ENCODE data around the gene C1orf216.
A peak's percentile ranks its signal among the peaks of the same experiment; 100 is the strongest.

C1orf216 gene, protein sequence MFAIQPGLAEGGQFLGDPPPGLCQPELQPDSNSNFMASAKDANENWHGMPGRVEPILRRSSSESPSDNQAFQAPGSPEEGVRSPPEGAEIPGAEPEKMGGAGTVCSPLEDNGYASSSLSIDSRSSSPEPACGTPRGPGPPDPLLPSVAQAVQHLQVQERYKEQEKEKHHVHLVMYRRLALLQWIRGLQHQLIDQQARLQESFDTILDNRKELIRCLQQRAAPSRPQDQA

DNA sequence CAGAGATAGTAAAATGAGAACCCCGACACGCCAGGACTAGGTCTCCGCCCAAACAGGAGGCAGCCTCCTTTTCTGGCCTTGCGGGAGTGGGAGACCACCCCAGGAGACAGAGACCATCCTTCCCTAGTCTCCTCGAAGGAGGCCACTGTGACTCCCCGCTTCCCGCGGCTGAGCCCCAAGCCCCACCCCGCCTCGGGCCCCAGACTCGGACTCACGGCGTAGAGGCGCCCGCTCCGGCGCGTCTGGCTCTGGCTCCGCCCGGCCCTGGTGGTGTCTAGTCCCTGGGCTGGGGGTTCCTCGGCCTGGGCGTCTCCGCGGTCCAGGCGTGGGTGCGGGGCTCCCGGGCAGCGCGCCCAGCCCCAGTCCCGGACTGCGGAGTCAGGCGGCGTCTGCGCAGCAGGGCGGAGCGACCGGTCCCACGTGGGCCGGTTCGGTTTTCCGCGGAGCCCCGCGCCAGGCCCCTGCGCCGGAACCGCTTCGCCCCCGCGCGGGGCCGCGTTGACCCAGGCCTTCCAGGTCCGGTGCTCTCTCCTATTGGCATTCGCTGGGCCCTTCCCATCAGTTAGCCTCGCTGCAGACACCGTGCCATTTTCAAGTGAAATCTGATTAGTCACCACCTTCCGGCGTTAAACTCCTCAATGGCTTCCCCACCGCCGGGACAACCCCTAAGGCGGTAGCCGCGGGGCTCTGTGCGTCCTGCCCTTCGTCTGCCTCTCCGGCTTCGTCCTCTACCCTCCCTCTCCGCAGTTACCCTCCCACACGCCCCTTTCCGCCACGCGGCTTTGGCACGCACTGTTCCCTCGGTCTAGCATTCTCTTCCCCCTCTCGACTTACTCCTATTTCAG, at the start of gene C1orf216:
Gene C1orf216, minus strand, starts transcription at position 393 of the 845 bp plus-strand sequence. CDS start 2,563 bp downstream, outside the sequence.
- peak within 1 kb of the TSS; percentile 91 for H3K27ac ChIP-seq
- peak; percentile 33 for TF ChIP-seq FOXP2 (optimal IDR thresholded peaks at IDR 0.05; ENCODE audit: control extremely low read depth, extremely low read length, insufficient read depth)
- TF ChIP-seq POLR2AphosphoS5 (IDR thresholded peaks at IDR 0.05; ENCODE audit: borderline replicate concordance, low read depth, low read length), result peak; percentile 56; the same call in 1 of the 2 replicates
- TF ChIP-seq EZH2 (IDR thresholded peaks at IDR 0.05), result no peak
- peak within 1 kb of the TSS; percentile 85 for H3K4me3 ChIP-seq
- H3K36me3 ChIP-seq (ENCODE audit: insufficient read depth, low read length), result peaks cover 19% of the 10 kb centered on the region
- DNase-seq (ENCODE audit: low read depth, low spot score), result no peak
- H3K9me3 ChIP-seq (ENCODE audit: low read depth, low read length), result no peaks in the 10 kb centered on the region
- H3K9ac ChIP-seq (ENCODE audit: insufficient read length), result peak within 1 kb of the TSS; percentile 89

DNA sequence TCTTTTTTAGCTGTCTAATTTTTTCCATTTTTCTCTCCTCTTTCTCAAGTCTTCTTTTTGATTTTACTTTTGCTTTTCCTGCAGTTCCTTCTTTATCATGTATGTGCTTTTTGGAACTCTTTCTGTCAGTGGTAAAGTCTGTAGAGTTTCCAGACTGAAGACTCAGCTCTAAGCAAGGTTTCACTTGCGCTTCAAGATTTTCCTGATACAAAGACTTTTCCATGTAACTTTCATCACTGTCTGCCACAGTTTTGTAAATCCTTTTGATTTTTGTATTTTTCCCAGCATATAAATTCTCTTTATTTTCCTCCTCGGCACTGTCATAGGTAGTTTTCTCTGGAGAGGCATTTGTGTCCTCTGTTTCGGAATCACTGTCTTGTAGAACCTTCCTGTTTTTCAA, 45.6 kb upstream of the C1orf216 start:
- Histone ChIP-seq H3K27ac (peak overlapping the region; percentile 40; the same call in 1 of the 2 replicates), H3K9ac (ENCODE audit: insufficient read length) (peak overlapping the region; percentile 35), H3K4me3 (no peak overlapping the region), H3K9me3 (ENCODE audit: low read depth, low read length) (no peaks in the 10 kb centered on the region), H3K36me3 (ENCODE audit: insufficient read depth, low read length) (peaks cover 61% of the 10 kb centered on the region)
- no peak for TF ChIP-seq EZH2 (IDR thresholded peaks at IDR 0.05)
- TF ChIP-seq POLR2AphosphoS5 (IDR thresholded peaks at IDR 0.05; ENCODE audit: borderline replicate concordance, low read depth, low read length), result no peak
- no peak for TF ChIP-seq FOXP2 (optimal IDR thresholded peaks at IDR 0.05; ENCODE audit: control extremely low read depth, extremely low read length, insufficient read depth)
- DNase-seq (ENCODE audit: low read depth, low spot score), result no peak

DNA sequence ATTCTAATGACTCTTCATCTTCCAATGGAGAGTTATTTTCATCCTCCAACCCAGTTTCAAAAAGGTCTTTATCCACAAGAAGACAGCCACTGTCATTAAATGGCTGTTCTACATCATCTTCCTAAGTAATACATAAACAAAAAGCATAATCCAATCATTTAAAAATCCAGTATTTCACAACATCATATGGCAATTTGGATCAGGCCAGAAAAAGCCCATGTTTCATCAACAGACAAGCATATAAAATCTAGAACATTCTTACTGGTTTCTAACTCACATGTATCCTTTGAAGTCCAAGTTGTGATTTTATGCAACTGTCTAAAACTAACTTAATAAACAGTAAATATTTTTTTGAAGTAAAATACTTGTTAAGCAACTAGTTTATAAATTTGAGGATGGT, 44.5 kb upstream of the C1orf216 start:
- no peak for DNase-seq (ENCODE audit: low read depth, low spot score)
- no peak overlapping the region for H3K4me3 ChIP-seq
- no peak for TF ChIP-seq EZH2 (IDR thresholded peaks at IDR 0.05)
- no peak for TF ChIP-seq POLR2AphosphoS5 (IDR thresholded peaks at IDR 0.05; ENCODE audit: borderline replicate concordance, low read depth, low read length)
- no peak for TF ChIP-seq FOXP2 (optimal IDR thresholded peaks at IDR 0.05; ENCODE audit: control extremely low read depth, extremely low read length, insufficient read depth)
- no peak overlapping the region for H3K9ac ChIP-seq (ENCODE audit: insufficient read length)
- peaks cover 67% of the 10 kb centered on the region for H3K36me3 ChIP-seq (ENCODE audit: insufficient read depth, low read length)
- H3K27ac ChIP-seq, result no peak overlapping the region
- H3K9me3 ChIP-seq (ENCODE audit: low read depth, low read length), result no peaks in the 10 kb centered on the region

DNA sequence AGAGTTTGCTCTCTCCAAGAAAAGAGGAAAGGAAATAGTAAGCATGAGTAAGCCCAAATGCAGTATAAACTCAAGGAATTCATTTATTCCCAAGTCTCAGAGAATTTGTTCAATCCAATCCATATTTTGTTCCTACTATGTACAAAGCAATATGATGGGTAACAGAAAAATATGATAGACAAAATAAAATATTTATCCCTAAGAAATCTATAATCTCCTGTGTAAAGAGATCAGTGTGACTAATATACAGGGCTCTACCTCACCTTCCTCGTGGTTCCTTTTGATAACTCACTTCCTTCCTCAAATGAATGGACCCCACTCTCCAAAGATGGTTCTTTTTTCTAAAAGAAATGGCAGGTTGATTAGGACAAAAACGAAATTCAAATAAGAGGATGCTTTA, 43.5 kb upstream of the C1orf216 start:
- H3K27ac ChIP-seq, result no peak overlapping the region
- peaks cover 67% of the 10 kb centered on the region for H3K36me3 ChIP-seq (ENCODE audit: insufficient read depth, low read length)
- no peaks in the 10 kb centered on the region for H3K9me3 ChIP-seq (ENCODE audit: low read depth, low read length)
- no peak for TF ChIP-seq POLR2AphosphoS5 (IDR thresholded peaks at IDR 0.05; ENCODE audit: borderline replicate concordance, low read depth, low read length)
- no peak for TF ChIP-seq FOXP2 (optimal IDR thresholded peaks at IDR 0.05; ENCODE audit: control extremely low read depth, extremely low read length, insufficient read depth)
- TF ChIP-seq EZH2 (IDR thresholded peaks at IDR 0.05), result no peak
- no peak for DNase-seq (ENCODE audit: low read depth, low spot score)
- H3K4me3 ChIP-seq, result no peak overlapping the region
- no peak overlapping the region for H3K9ac ChIP-seq (ENCODE audit: insufficient read length)

DNA sequence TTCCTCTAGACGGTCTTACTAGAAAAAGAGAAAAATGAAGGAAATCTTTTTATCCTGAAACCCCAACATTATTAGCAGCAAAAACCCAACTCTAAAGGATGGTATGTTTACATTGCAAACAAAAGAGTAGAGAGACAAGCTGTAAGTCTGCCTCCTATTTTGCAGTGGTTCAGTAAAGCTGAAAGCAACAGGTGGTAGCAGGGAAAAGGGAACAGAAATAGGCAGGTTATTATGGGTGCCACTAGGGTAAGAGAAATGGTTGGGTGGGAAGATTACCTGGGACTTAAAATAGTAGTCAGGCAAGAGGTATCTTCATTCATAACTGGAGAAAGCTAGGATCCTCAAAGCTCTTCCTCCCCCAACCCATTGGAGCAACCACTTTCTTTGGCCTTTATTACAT, 37.4 kb upstream of the C1orf216 start:
- no peak overlapping the region for H3K4me3 ChIP-seq
- H3K9ac ChIP-seq (ENCODE audit: insufficient read length), result no peak overlapping the region
- H3K36me3 ChIP-seq (ENCODE audit: insufficient read depth, low read length), result peaks cover 41% of the 10 kb centered on the region
- no peaks in the 10 kb centered on the region for H3K9me3 ChIP-seq (ENCODE audit: low read depth, low read length)
- no peak overlapping the region for H3K27ac ChIP-seq
- no peak for DNase-seq (ENCODE audit: low read depth, low spot score)
- TF ChIP-seq POLR2AphosphoS5 (IDR thresholded peaks at IDR 0.05; ENCODE audit: borderline replicate concordance, low read depth, low read length) (no peak), FOXP2 (optimal IDR thresholded peaks at IDR 0.05; ENCODE audit: control extremely low read depth, extremely low read length, insufficient read depth) (no peak), EZH2 (IDR thresholded peaks at IDR 0.05) (no peak)

DNA sequence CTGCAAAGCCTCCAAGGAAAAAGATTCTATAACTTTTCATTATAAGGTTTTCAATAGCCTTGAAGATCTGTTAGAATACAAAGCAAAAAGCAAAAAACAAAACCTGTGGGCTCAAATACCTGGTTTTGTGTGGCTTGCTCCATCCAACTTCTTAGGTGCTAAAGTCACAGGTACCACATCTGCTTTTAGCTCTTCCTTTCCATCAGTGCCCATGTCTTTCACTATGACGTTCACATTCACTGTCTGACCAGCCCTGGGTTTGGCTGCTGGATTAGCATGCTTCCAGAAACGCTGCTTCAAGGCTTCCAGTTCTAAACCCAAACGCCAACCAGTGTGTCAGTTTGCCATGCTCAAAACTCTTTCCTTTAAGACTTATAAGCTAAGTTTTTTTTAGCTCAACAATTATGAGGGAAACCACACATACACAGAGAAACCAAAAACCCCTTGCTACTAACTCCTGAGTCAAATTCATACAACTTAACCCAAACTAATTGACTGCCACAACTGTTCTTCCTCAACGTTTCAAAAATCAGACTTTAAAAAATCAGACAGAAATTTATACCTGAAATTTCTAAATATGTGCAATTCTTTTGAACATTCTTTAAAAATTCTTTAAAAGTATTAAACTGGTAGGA, 35.1 kb upstream of the C1orf216 start:
- H3K9ac ChIP-seq (ENCODE audit: insufficient read length), result no peak overlapping the region
- H3K27ac ChIP-seq, result no peak overlapping the region
- no peak overlapping the region for H3K4me3 ChIP-seq
- H3K36me3 ChIP-seq (ENCODE audit: insufficient read depth, low read length), result peaks cover 31% of the 10 kb centered on the region
- TF ChIP-seq POLR2AphosphoS5 (IDR thresholded peaks at IDR 0.05; ENCODE audit: borderline replicate concordance, low read depth, low read length) (no peak), EZH2 (IDR thresholded peaks at IDR 0.05) (no peak), FOXP2 (optimal IDR thresholded peaks at IDR 0.05; ENCODE audit: control extremely low read depth, extremely low read length, insufficient read depth) (no peak)
- H3K9me3 ChIP-seq (ENCODE audit: low read depth, low read length), result no peaks in the 10 kb centered on the region
- no peak for DNase-seq (ENCODE audit: low read depth, low spot score)

DNA sequence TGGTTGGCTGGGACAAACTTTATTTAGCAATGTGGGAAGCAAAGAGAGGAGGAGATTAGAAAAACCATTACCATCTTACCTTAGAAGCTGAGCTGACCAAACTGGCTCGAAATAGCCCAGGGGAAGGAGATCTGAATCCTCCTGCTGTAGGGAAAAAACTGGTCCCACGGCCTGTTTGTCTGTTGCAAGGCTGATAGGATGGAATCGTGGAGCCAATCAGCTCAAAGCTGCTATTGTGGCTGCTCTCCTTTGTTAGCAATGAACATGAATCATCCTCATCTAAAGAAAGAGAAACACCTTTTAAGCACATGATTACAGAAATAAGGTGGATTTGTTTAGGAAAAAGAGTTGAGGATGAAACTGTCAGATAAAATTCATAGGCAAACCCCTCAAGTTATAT, 29.6 kb upstream of the C1orf216 start:
- Histone ChIP-seq H3K9me3 (ENCODE audit: low read depth, low read length) (no peaks in the 10 kb centered on the region), H3K9ac (ENCODE audit: insufficient read length) (no peak overlapping the region), H3K27ac (no peak overlapping the region), H3K4me3 (no peak overlapping the region), H3K36me3 (ENCODE audit: insufficient read depth, low read length) (peaks cover 63% of the 10 kb centered on the region)
- DNase-seq (ENCODE audit: low read depth, low spot score), result no peak
- no peak for TF ChIP-seq FOXP2 (optimal IDR thresholded peaks at IDR 0.05; ENCODE audit: control extremely low read depth, extremely low read length, insufficient read depth)
- no peak for TF ChIP-seq EZH2 (IDR thresholded peaks at IDR 0.05)
- TF ChIP-seq POLR2AphosphoS5 (IDR thresholded peaks at IDR 0.05; ENCODE audit: borderline replicate concordance, low read depth, low read length), result no peak

DNA sequence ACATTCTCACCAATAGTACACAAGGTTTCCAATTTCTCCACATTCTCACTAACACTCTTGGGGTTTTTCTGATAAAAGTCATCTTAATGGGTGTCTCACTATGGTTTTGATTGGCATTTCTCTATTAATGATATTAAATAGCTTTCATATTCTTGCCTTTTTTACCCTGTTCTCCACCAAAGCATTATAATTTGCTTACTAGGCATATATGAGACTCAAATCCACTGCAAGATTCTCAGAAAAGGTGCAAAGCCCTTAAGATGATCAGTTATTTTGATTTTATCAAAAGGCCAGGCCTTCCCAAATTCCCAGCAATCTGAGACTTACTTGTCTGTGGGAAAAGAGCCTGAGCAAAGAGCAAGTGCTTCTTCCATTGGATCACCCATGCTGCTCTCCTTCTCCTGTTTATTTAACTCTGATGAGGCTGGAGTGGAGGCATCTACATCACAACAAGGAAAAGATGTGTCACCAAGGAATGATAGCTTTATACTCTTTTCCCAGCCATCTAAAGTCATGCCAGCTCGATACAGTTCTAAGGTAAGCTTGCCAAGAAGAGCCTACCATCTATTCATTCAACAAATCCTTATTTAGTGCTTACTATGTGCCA, 26.5 kb upstream of the C1orf216 start:
- H3K27ac ChIP-seq, result no peak overlapping the region
- no peak for DNase-seq (ENCODE audit: low read depth, low spot score)
- TF ChIP-seq EZH2 (IDR thresholded peaks at IDR 0.05) (no peak), FOXP2 (optimal IDR thresholded peaks at IDR 0.05; ENCODE audit: control extremely low read depth, extremely low read length, insufficient read depth) (no peak), POLR2AphosphoS5 (IDR thresholded peaks at IDR 0.05; ENCODE audit: borderline replicate concordance, low read depth, low read length) (no peak)
- H3K9me3 ChIP-seq (ENCODE audit: low read depth, low read length), result no peaks in the 10 kb centered on the region
- H3K36me3 ChIP-seq (ENCODE audit: insufficient read depth, low read length), result peaks cover 70% of the 10 kb centered on the region
- H3K9ac ChIP-seq (ENCODE audit: insufficient read length), result no peak overlapping the region
- no peak overlapping the region for H3K4me3 ChIP-seq
